ENCODE results near the gene SLC24A3. TPM values are rescaled to one million over a fixed set of nuclear protein-coding genes. Genes with fewer than 3 reads are reported as not detected.

SLC24A3 gene
- total and polyA plus RNA-seq, 2 experiments from 2014 or later = not detected

DNA sequence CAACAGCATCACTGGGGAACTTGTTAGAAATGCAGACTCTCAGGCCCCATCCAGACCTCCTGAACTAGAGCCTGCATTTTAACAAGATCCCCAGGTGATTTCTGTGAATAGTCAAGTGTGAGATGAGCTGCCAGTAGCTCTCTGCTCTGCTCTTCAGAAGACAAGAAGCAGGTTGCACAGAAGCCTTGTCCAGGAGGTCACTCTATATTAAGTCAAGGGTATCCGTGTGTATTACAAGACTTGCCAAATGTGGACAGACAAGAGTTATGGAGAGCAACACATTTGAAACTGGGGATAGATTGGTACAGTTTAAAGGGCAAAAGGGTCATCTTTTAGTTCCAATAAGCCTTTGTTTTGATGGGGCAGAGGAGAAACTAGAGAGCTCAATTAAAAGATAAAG, 522.4 kb downstream of the SLC24A3 start:
- H3F3A ChIP-seq (ENCODE audit: insufficient read depth) = peaks cover 27% of the 10 kb centered on the region
- H4K20me1 ChIP-seq (ENCODE audit: insufficient read depth) = no peaks in the 10 kb centered on the region
- no peaks in the 10 kb centered on the region for H3K36me3 ChIP-seq (ENCODE audit: low read depth)
- H3K9ac ChIP-seq = peak overlapping the region; percentile 39; the same call in 1 of the 2 replicates
- H3K4me1 ChIP-seq (ENCODE audit: insufficient read depth) = peaks cover 29% of the 10 kb centered on the region
- peak overlapping the region; percentile 71 for H3K4me2 ChIP-seq (ENCODE audit: unreplicated experiment)
- peak overlapping the region; percentile 38; the same call in 1 of the 2 replicates for H2AFZ ChIP-seq
- no peaks in the 10 kb centered on the region for H3K27me3 ChIP-seq (replicated peaks; ENCODE audit: insufficient read depth)
- in situ Hi-C loops (cut with MboI) = no loop called here
- H3K9me3 ChIP-seq (ENCODE audit: low read depth) = no peaks in the 10 kb centered on the region
- no peak overlapping the region for H3K4me3 ChIP-seq
- H3K9me2 ChIP-seq (ENCODE audit: insufficient read depth) = no peaks in the 10 kb centered on the region
- peak overlapping the region; percentile 97; the same call in 1 of the 2 replicates for H3K27ac ChIP-seq
- TF ChIP-seq EZH2phosphoT487 (IDR thresholded peaks at IDR 0.05; ENCODE audit: insufficient read depth, low read depth) (no peak), EZH2 (IDR thresholded peaks at IDR 0.05; ENCODE audit: insufficient read depth, poor library complexity, severe bottlenecking) (no peak)
- no peaks in the 10 kb centered on the region for H3K79me2 ChIP-seq (ENCODE audit: insufficient read depth)
- no peak for DNase-seq
- WGBS, 2 experiments (ENCODE audit: low coverage in 1 of 2, low lambda C conversion rate in 2 of 2, missing lambda C conversion rate in 2 of 2) = 81 to 92% methylated on average over 1 of the region's 1 CpG

DNA sequence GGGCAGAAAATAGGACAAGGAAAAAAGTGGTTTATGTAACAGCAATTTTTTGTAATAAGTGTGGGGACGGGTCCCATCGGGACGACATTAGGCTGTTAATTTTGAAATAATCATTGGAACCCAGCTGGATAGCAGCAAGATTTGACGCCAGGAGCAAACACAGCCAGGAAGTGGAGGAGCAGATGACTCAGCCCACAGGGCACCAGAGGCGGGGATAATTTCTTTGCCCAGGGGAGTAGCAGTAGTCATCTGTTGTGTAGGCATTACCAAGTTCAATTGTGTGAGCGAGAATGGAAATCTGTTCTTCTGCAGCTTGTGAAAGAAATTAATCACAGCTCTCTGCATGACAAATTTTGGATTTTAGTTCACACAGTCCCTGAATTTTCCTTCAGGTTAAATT, 523.0 kb downstream of the SLC24A3 start:
- H3K27ac ChIP-seq = peak overlapping the region; percentile 97
- peak; percentile 97 for DNase-seq
- H3K36me3 ChIP-seq (ENCODE audit: low read depth) = no peaks in the 10 kb centered on the region

DNA sequence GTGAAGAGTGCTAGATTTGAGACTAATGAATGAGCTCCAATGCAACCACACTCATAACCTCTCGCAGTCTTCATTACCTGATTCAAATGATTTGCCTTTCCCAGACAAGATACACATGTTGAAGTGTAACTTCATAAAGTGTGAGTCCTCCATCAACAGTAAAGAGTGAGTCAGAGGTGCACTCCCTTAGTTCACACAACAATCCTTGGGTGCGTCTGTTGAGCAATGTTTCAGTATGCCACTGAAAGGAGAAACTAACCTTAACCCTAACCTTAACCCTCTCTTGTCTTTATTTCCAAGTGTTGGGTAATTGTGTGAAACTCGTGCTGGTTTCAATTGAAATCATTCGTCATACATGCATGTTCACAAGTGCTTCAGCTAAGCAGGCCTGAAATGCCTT, 524.6 kb downstream of the SLC24A3 start:
- Histone ChIP-seq H3K4me2 (ENCODE audit: unreplicated experiment) (peak overlapping the region; percentile 54), H3K9me2 (ENCODE audit: insufficient read depth) (no peaks in the 10 kb centered on the region), H3K79me2 (ENCODE audit: insufficient read depth) (no peaks in the 10 kb centered on the region), H3K4me3 (no peak overlapping the region), H3K9me3 (ENCODE audit: low read depth) (no peaks in the 10 kb centered on the region), H3K27ac (peak overlapping the region; percentile 97), H3K27me3 (replicated peaks; ENCODE audit: insufficient read depth) (no peaks in the 10 kb centered on the region), H3K9ac (peak overlapping the region; percentile 58), H4K20me1 (ENCODE audit: insufficient read depth) (no peaks in the 10 kb centered on the region), H3K4me1 (ENCODE audit: insufficient read depth) (peaks cover 29% of the 10 kb centered on the region), H3F3A (ENCODE audit: insufficient read depth) (peaks cover 27% of the 10 kb centered on the region), H2AFZ (0 out of 2 replicates have a peak overlapping the region, but pooled peaks have one; percentile 8), H3K36me3 (ENCODE audit: low read depth) (no peaks in the 10 kb centered on the region)
- no peak for TF ChIP-seq EZH2 (IDR thresholded peaks at IDR 0.05; ENCODE audit: insufficient read depth, poor library complexity, severe bottlenecking)
- TF ChIP-seq EZH2phosphoT487 (IDR thresholded peaks at IDR 0.05; ENCODE audit: insufficient read depth, low read depth) = no peak
- in situ Hi-C loops (cut with MboI) = no loop called here
- WGBS, 2 experiments (ENCODE audit: low coverage in 1 of 2, low lambda C conversion rate in 2 of 2, missing lambda C conversion rate in 2 of 2) = 14 to 17% methylated on average over 4 of the region's 4 CpGs
- peak; percentile 91 for DNase-seq

More for the DNA sequence above, 523.0 kb downstream of the SLC24A3 start:
- WGBS, 2 experiments (ENCODE audit: low coverage in 1 of 2, low lambda C conversion rate in 2 of 2, missing lambda C conversion rate in 2 of 2) = 1% methylated on average over 6 of the region's 6 CpGs
- Histone ChIP-seq H3K27me3 (replicated peaks; ENCODE audit: insufficient read depth) (no peaks in the 10 kb centered on the region), H3K79me2 (ENCODE audit: insufficient read depth) (no peaks in the 10 kb centered on the region), H3K9me3 (ENCODE audit: low read depth) (no peaks in the 10 kb centered on the region), H3K4me3 (peak overlapping the region; percentile 53), H3K4me1 (ENCODE audit: insufficient read depth) (peaks cover 29% of the 10 kb centered on the region), H4K20me1 (ENCODE audit: insufficient read depth) (no peaks in the 10 kb centered on the region), H2AFZ (peak overlapping the region; percentile 38; the same call in 1 of the 2 replicates), H3F3A (ENCODE audit: insufficient read depth) (peaks cover 27% of the 10 kb centered on the region), H3K4me2 (ENCODE audit: unreplicated experiment) (peak overlapping the region; percentile 84), H3K9me2 (ENCODE audit: insufficient read depth) (no peaks in the 10 kb centered on the region), H3K9ac (peak overlapping the region; percentile 78)
- in situ Hi-C loops (cut with MboI) = no loop called here
- no peak for TF ChIP-seq EZH2phosphoT487 (IDR thresholded peaks at IDR 0.05; ENCODE audit: insufficient read depth, low read depth)
- no peak for TF ChIP-seq EZH2 (IDR thresholded peaks at IDR 0.05; ENCODE audit: insufficient read depth, poor library complexity, severe bottlenecking)

DNA sequence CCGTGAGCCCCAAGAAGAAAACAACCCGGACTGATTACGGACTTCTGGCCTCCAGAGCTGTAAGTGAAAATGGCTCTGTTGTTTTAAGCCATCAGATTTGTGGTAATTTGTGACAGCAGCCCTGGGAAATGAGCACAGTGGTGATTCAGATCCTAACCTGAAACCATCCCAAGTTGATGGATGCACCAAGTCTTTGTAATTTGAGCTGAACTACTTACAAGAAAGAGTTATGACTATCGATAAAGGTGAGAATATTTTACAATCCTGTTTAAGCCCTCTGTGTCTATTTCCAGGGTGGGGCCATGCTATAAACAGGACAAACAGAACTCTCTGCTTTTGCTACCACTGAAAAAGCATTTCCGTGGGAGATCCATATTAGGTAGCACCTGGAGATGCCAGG, 526.5 kb downstream of the SLC24A3 start:
- H3K36me3 ChIP-seq (ENCODE audit: low read depth) = no peaks in the 10 kb centered on the region
- in situ Hi-C loops (cut with MboI) = no loop called here
- no peak overlapping the region for H3K4me2 ChIP-seq (ENCODE audit: unreplicated experiment)
- WGBS, 2 experiments (ENCODE audit: low coverage in 1 of 2, low lambda C conversion rate in 2 of 2, missing lambda C conversion rate in 2 of 2) = 81% methylated on average over 5 of the region's 5 CpGs
- H3K79me2 ChIP-seq (ENCODE audit: insufficient read depth) = no peaks in the 10 kb centered on the region
- H3K4me1 ChIP-seq (ENCODE audit: insufficient read depth) = peaks cover 29% of the 10 kb centered on the region
- TF ChIP-seq EZH2phosphoT487 (IDR thresholded peaks at IDR 0.05; ENCODE audit: insufficient read depth, low read depth) (no peak), EZH2 (IDR thresholded peaks at IDR 0.05; ENCODE audit: insufficient read depth, poor library complexity, severe bottlenecking) (no peak)
- peak; percentile 33 for DNase-seq
- peaks cover 27% of the 10 kb centered on the region for H3F3A ChIP-seq (ENCODE audit: insufficient read depth)
- H3K27me3 ChIP-seq (replicated peaks; ENCODE audit: insufficient read depth) = no peaks in the 10 kb centered on the region
- H3K27ac ChIP-seq = no peak overlapping the region
- no peak overlapping the region for H2AFZ ChIP-seq
- no peak overlapping the region for H3K4me3 ChIP-seq
- H3K9ac ChIP-seq = no peak overlapping the region
- H3K9me3 ChIP-seq (ENCODE audit: low read depth) = no peaks in the 10 kb centered on the region
- no peaks in the 10 kb centered on the region for H3K9me2 ChIP-seq (ENCODE audit: insufficient read depth)
- H4K20me1 ChIP-seq (ENCODE audit: insufficient read depth) = no peaks in the 10 kb centered on the region
